GM18517 (cell line): ENCODE results near the gene CLMP.
"Not testable (repeated sequence)": the region's sequence is repeated elsewhere in the genome, so short reads cannot be mapped to it uniquely, and the experiment has no call there.

ENCODE experiments used
- ATAC-seq: cut with Tn5 transposase; IDR thresholded peaks from one replicate; pipeline ENCODE4 v1.9.1; 2021; ENCODE audit warnings: mild to moderate bottlenecking, moderate library complexity; ENCODE audit not compliant: unreplicated experiment

CLMP gene

DNA sequence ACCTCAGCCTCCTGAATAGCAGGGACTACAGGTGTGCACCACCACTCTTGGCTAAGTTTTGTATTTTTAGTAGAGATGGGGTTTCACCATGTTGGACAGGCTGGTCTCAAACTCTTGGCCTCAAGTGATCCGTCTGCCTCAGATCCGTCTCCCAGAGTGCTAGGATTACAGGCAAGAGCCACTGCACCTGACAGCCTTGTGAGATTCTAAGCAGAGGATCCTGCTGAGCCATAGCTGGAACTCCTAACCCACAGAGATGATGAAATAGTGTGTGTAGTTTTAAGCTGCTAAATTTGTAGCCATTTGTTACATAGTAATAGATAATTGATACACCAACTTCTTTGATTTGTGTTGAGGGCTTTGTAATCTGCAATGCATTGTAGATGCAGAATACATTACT lies 51.1 kb downstream of the CLMP start:
- no peak for ATAC-seq

DNA sequence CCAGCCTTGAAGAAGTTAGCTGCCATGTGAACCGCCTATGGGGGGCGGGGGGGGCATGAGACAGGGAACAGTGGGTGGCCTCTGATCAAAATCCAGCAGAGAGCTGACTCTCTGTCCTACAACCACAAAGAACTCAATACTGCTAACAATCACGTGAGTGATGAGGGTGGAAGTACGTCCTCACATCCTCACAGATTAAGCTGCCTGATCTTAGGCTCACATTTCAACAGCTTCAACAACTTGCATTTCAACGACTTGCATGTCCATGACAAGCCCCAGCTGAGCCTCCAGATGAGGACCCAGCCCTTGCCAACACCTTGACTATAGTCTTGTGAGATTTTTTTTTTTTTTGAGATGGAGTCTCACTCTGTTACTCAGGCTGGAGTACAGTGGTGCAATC lies 51.6 kb downstream of the CLMP start:
- no peak for ATAC-seq

DNA sequence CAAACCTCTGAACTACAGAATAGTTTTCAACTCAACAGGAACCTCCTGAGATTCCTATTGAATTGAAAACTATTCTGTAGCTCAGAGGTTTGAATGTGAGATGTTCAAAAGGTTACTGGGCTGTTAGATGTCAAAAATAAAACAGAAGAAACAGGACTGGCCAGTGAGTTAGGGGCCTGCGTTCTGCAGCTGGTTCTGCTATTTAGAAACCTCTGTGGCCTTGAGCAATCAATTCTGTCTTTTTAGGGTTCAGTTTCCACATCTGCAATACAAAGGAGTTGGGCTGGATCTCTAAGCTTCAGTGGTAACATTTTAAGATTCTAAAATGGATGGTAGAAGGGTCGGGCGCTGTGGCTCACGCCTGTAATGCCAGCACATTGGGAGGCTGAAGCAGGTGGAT lies 55.8 kb downstream of the CLMP start:
- ATAC-seq, result no peak

DNA sequence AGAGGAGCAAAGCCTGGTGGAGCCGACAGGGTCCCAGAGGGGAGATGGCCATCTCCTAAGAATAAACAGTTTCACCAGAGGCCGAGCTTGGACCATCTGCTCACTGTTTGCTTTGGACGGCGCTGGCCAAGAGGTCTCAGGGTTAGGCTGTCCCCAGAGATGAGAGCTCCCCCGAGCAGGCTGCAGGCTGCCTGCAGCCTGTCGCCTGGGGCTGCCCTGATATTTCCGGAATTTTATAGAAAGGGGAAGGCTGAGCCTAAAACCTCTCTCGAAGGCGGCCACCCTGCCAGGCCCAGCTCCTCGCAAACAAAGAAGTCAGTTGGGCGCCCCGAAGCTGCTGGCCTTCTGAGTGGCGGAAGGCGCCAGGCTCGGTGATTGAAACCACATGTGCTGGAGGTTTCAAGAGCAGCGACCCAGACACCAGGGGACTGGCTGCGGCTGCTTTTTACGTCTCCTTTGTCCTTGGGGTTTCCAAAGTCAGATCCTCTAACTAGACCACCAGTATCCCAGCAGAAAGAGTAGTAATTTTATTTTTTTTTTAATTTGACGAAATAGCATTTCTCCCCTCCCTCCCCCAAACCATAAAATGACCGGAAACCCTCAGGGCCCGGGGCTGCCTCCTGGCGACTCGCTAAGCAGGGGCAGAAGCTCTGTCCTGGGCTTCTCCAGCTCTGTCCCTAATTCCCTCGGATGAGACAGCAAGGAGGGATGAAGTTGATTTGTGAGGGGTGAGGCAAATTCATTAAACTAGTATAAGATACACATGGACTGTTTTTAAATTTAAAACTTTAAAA lies 57.4 kb downstream of the CLMP start:
- ATAC-seq, result no peak

DNA sequence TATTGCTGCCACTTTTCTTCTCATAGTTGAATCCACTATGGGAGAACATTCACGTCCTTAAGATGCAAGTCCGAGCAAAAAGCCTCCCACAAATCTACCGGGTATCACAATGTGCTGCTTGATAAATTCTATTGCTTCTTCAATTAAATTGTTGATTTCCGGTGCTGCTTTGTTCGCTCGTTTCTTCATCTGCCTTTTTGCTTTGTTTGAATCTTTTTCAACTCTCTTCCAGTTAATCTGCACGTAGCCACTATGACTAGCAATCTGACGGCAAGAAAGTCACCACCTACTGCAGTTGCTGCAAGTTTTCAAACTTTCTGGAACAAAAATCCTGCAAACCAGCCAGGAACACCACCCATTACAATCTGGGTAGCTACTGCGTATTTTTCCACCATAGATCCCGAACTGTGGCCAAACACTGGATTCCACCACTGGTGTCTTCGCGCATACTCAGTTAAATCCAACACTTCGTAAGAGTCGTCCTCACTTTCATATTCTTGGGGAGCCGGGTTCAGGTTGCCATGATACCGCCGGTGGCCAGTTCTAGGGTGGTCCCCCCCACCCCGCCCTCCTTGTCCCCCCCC lies 59.1 kb downstream of the CLMP start:
- no peak for ATAC-seq

DNA sequence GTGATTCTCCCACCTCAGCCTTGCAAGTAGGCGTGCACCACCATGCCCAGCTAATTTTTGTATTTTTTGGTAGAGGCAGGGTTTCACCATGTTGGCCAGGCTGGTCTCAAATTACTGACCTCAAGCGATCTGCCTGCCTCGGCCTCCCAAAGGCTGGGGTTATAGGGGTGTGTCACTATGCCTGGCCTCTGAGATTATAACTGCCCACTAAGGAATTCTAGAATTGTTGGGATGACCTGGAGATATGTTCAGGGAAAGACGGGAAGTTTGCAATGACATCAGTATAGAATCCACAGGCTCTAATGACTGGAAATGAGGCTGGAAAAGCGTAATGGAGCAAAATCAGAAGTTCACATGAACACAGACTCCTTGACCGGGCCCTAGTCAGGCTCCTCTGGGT lies 62.2 kb downstream of the CLMP start:
- no peak for ATAC-seq

DNA sequence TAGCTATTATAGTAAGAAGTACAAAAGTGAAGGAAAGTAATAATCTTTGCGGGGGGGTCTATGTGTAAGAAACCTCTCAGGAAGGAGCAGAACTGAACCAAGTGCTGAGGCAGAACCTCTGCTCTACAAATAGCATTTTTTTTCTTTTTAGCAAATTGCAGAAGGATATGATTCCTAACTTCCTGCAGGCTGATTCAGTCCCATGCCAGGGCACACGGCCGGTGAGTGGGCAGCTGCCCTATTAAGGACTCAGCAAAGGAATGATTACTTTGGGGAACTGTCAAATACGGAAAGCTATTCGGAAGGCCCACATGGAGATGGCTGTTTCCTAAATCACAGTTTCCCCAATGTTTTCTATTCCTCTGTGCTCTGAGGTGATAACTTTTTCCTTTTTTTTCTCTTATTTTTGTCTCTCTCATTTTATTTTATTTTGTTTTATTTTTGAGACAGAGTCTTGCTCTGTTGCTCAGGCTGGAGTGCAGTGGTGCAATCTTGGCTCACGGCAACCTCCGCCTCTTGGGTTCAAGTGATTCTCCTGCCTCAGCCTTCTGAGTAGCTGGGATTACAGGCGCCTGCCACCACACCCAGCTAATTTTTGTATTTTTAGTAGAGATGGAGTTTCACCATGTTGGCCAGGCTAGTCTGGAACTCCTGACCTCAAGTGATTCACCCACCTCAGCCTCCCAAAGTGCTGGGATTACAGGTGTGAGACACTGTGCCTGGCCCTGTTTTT lies 62.8 kb downstream of the CLMP start:
- ATAC-seq, result not testable (repeated sequence)

DNA sequence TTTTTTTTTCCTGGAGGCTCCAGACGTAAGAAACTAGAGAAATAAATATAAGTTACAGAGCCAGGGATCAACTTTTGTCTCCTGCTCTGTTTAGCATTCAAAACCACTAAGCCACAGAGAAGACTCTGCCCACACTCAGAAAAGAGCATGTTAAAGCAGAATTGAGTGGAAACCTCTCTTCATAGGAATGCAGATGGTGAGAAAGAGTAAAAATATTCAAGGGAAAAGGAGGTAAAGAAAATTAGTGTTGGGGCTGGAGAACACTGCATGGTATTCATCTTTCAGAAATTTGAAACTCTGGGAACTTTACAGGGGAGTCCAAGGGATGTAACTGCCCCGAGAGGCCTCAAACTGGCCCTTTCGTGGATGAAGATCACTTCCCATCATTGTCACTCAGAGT lies 65.1 kb downstream of the CLMP start:
- no peak for ATAC-seq

DNA sequence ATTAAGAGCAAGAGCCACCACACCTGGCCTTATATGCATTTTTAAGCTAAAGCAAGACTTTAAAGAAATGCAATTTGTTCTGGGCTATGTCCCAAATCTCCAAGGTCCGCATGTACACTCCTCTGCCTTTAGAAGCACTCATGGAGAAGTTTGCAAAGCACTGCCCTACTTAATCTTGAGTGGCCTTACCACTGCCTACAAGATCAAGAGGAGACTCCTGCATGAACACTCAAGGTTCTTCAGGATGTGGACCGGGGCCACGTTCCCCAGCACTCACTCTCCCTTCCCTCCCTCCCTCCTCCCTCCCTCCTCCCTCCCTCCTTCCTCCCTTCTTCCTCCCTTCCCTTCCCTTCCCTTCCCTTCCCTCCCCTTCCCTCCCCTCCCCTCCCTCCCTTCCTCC lies 69.9 kb downstream of the CLMP start:
- no peak for ATAC-seq

DNA sequence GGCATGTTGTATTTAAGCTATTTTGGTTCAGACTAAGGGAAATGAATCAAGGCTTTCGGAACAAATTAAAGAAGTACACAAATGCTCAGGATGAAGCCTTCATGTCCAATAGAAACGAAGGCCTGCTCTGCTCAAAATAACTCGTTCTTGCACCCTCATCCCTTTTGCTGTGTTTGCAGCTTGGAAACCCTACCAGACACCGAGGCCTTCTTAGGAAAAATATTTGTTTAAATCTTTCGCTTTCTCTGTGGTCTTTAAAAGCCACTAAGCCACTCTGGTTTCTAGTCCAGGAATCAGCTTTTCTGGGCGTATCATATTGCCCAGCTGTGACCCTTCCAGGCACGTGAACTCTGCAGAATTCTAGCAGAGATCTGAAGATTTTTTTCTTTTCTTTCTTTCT lies 72.2 kb downstream of the CLMP start:
- no peak for ATAC-seq

DNA sequence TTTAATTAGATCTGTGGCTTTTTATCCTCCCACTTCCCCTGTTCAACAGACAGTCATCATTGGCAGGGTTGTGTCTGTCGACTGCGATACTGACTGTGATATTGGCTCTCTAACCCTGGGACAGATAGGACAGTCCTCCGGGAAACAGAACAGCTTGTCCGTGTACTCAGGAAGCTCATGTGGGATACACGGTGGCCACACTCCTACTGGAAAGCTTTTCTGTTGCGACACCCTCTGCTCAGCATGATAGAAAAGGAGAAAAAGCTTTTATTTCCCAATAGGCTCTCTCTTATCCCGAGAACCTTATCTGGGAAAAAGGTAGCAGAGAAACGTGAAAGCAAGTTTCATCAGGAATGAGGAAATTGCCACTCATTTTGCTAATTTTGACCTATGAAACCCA lies 72.7 kb downstream of the CLMP start:
- ATAC-seq, result no peak

DNA sequence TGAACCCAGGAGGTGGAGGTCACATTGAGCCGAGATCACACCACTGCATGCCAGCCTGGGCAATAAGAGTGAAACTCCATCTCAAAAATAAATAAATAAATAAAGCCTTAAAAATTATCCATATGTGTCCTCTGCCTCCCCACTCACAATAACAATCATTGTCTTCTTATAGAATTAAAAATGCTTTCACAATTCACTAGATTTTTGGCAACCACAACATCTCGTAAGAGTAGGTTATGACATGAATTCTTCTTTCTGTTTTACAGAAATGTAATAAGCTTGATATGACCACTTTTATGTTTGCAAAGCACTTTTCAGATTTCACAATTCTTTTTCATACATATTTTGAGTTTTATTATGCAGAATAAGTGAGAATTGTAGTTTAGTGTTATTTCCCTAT lies 78.6 kb downstream of the CLMP start:
- no peak for ATAC-seq

DNA sequence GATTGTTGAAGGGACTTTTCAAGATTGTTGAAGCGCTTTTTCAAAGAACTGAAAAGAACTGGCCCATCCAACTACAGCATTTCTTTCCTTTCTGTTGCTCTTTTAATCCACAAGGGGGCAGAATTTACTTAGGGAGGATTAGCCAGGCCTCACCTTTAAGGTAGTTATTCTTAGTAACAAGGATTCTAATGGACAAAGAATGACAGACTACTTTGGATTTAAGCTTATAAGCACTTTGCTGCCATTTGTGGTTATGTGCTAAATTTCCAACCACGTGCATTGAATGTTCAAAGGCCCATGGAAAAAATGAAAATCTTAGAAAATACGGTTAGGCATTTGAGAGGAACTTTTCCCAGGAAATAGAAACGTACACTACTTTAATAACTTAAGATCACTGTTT lies 83.6 kb downstream of the CLMP start:
- ATAC-seq, result no peak

DNA sequence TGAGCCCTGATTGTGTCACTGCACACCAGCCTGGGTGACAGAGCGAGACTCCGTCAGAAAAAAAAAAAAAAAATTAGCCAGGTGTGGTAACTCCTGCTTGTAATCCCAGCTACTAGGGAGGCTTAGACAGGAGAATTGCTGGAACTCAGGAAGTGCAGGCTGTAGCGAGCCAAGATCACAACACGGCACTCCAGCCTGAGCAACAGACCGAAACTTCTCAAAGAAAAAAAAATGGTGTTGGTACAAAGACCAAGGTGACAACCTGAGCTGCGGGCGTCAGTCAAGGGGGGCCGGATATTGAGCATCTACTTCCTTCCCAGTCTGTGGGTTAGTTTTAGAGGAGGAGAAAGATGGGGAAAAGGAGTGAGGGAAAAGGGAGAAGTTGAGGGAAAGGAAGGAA lies 84.7 kb downstream of the CLMP start:
- ATAC-seq, result no peak

DNA sequence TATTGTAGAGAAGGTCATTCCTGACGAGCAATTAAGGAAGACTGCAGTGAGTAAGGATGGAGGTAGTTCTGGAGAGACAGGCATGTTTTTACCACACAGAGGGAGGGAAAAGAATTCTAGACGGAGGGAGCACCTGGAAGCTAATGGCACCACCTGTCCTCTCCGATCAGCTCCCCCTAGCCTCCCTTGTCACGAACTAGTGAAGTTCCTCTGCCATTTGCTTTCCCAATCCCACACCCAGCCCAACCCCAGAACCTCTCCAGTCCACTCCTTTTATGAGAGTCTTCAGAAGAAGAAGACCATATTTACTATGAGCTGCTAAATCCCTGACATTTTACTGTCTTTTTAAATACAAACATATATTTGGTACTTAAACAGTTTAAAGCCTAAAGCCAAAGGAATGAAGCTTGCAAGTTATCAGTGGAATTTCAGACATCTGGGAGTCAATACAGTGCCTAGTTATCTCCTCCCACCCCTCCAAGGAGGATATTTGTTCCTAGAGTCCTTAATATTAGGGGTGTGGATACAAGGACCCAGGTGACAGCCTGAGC lies 87.0 kb downstream of the CLMP start:
- no peak for ATAC-seq

DNA sequence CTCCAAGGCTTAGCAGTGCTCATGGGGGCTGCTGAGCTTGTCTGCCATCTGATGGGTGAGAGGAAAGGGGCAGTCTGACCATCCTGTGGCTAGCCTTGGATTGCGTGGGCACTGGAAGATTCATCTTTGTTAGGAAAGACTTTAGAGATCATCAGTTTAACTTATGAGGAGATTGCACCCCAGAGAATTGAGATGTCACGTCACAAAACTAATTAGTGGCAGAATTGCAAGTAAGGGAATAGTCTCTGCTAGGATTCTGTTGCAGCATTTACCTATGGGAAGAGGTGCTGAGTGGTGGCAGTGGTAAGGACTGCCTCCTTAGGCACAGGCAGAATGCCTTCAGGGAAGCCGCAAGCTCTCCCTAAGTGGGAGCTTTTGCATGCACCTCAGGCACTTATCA lies 90.4 kb downstream of the CLMP start:
- ATAC-seq, result no peak

DNA sequence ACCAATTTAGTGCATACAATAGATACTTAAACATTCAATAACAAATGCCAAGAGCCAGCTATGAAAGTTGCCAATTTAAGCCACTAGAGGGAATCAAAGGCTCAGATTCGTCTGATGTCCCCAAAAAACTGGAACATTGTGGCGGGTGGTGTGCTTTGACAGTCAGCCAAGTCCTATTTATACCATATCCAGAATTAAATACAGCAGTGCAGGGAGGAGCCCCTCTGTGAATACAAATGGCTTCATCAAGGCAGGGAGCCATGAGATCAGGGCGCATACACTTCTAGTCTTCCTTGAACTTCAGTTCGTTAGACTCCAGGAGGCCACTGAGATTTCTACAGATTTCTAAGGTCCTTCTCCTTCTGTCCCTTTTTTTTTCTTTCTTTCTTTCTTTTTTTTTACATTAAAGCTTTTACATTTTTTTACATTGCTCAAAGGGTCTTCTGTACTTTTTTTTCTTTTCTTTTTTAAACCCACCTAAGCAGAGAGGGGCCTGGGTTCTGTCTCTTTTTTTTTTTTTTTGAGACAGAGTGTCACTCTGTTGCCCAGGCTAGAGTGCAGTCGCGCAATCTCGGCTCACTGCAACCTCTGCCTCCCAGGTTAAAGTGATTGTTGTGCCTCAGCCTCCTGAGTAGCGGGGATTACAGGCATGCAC lies 91.6 kb downstream of the CLMP start:
- ATAC-seq, result no peak

DNA sequence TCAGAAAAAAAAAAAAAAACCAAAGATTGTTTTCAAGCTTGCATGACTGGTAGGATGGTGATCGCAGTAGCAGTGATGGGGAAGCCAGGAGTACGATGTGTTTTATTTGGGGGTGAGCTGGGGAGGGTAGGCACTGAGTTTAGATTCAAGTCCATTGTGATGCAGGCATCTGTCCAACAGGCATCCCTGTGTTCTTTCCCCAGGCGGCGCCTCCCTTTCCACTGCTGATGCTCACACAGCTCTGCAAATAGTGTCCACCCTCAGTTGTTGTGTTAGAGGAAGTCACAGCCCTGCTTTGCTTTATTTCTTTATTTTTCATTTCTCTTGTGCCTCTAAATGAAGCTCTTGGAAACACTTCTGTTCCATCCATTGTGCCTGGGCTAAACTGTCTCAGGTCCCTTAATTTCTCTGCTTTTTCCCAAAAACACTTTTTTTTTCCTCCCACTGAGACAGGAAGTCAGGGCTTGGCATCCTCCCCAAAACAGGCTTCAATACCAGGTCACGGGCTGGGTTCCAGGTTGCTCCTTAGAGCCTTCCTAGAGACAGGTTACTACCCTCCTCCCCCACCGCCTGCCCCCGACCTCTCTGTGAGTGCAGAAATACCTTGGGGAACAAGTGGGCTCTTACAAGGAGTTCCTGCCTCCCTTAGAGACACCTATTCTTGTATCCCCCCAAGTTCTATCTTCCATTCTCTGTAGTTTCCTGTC lies 94.5 kb downstream of the CLMP start:
- ATAC-seq, result no peak

DNA sequence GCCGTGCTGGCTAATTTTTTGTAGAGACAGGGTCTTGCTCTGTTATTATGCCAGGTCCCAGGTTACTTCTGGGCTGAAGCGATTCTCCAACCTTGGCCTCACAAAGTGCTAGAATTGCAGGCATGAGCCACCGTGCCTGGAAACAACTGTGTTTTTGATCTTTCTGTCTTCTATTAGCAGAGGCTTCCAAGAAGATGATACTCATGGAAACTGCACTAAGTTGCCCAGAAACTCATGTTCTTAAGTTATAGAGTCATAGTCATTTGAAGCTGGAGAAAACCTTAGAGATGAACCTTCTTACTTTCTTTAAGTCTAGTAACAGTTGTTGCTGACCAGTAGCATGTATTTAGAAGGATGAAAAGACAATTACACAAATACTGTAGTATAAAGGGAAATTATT lies 96.1 kb downstream of the CLMP start:
- no peak for ATAC-seq

DNA sequence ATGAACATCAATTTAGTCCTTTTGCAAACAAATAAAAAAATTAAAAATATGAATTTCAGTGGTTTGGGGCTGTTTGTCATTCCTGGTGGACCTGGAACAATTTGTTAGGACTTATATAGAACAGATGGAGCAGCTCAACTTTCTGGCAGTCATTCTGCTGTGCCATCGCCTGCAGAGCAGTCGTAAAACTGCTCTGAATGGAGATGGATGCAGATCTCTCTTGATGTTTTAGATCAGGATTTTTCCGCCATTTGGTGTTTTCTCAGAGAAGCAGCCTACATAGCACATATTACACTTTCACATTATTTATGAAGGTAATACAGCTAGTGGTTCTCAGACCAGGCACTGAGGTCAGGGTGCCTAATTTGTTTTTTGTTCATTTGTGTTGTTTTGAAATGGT lies 101.3 kb downstream of the CLMP start:
- ATAC-seq, result no peak

DNA sequence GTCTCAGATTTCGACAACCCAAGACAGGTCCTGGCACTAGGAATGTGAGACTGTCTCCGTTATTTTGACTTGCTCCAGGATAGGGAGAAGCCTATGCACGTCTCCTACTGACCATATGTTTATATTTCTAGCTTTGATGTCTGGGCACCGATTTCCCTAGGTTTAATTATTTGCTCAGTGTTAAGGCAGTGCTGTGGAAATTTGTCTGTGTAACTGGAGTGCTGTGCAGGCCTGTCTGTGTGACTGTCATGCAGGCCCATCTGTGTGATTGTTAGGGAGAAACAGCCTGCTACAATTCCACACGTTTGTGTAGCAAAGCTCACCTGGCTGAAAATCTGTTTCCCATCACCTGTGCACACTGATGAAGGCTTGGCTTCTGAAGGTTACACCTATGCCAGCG lies 103.5 kb downstream of the CLMP start:
- no peak for ATAC-seq
